ENCODE results near the gene STMP1. TPM values are rescaled to one million over a fixed set of nuclear protein-coding genes. Genes with fewer than 3 reads are reported as not detected.

STMP1 gene
- total and polyA plus RNA-seq, 11 donors, result 14.7 to 34.7 (median 29.2) TPM

DNA sequence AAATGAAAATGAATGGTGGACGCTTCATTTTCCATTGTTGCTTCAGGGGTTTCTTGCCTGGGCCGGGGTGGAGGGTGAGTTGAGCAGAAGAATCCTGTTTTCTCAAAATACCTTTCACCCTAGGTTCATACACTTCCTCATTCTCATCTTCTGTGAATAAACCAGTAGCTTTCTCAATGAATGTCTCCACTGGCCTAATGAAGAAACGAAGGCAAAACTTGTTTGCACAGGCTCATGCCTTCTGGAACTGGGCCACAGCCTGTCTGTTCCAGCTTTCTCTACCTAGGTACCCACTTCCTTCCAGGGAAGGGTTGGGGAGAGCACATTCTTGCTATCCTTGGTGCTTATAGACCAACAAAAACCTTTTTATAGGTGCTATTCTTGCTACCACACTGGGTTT, 21.3 kb downstream of the STMP1 start:
- intact Hi-C loops (cut with DNase I), result loop anchor here in 1 of 10 donors (5.0 kb wide), 1 partner anchor 109 kb away; no protein-coding TSS in a partner anchor
- ATAC-seq (no peak), DNase-seq (no peak)
- Histone ChIP-seq H3K4me1 (peaks cover 0 to 39% (median 13%) of the 10 kb centered on the region in 12 donors), H3K4me3 (no peak overlapping the region), H3K27ac (peak overlapping the region in 3 of 12 donors; percentile 15 to 61 (median 17)), H3K36me3 (peaks cover 0 to 28% (median 7%) of the 10 kb centered on the region in 9 donors), H3K27me3 (no peaks in the 10 kb centered on the region), H3K9me3 (no peaks in the 10 kb centered on the region)
- WGBS, 4 donors, result 86% methylated on average over 3 of the region's 3 CpGs
- TF ChIP-seq, protein P1, sequence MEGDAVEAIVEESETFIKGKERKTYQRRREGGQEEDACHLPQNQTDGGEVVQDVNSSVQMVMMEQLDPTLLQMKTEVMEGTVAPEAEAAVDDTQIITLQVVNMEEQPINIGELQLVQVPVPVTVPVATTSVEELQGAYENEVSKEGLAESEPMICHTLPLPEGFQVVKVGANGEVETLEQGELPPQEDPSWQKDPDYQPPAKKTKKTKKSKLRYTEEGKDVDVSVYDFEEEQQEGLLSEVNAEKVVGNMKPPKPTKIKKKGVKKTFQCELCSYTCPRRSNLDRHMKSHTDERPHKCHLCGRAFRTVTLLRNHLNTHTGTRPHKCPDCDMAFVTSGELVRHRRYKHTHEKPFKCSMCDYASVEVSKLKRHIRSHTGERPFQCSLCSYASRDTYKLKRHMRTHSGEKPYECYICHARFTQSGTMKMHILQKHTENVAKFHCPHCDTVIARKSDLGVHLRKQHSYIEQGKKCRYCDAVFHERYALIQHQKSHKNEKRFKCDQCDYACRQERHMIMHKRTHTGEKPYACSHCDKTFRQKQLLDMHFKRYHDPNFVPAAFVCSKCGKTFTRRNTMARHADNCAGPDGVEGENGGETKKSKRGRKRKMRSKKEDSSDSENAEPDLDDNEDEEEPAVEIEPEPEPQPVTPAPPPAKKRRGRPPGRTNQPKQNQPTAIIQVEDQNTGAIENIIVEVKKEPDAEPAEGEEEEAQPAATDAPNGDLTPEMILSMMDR (IDR thresholded peaks at IDR 0.05), result no peak
- no peak for TF ChIP-seq POLR2A (IDR thresholded peaks at IDR 0.05)

DNA sequence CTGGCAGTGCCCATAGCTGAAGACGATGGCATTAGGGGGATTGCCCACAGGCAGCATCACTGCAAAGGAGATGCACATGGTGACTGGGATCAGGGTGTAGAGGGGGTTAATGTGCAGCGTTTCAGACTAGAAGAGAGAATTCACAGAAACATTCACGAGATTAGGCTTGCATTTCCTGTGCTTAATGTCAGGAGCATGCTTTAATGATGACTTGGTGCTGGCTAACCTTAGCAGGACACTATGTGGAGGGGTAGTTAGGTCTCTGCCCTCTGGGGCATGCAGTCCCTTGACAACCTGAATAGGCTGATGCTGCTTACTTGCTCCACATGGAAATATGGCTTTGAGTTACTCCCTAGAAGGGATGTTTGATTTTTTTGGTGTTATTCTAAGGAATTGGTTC, 21.8 kb downstream of the STMP1 start:
- H3K27ac ChIP-seq, result peak overlapping the region in 3 of 12 donors; percentile 15 to 61 (median 17)

DNA sequence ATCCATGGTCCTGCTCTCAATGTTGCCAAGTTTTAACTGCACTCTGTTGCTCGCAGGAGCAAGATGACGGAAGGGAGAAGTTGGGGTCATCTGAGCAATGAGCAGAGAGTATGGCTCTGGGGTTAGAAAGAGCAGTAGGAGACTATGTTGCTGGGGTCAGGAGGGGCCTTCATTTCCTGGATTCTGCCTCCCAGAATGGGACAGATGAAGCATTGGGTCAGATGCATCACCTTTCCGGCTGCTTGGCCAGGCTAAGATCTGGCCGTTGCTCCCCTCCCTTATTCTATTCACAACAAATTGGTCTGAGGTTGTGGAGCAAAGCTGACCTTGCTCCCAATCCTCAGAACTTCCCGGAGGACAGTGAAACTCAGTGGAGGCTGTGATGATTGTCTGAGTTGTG, 22.4 kb downstream of the STMP1 start:
- Histone ChIP-seq H3K9me3 (no peaks in the 10 kb centered on the region), H3K4me3 (no peak overlapping the region), H3K36me3 (peaks cover 0 to 34% (median 13%) of the 10 kb centered on the region in 9 donors), H3K4me1 (peaks cover 0 to 32% (median 11%) of the 10 kb centered on the region in 12 donors), H3K27me3 (no peaks in the 10 kb centered on the region), H3K27ac (peak overlapping the region in 1 of 12 donors; percentile 61)
- WGBS, 4 donors, result 73 to 85% (median 81%) methylated on average over 5 of the region's 5 CpGs
- intact Hi-C loops (cut with DNase I), result loop anchor here in 1 of 10 donors (5.0 kb wide), 1 partner anchor 108 kb away; no protein-coding TSS in a partner anchor
- DNase-seq (no peak), ATAC-seq (no peak)
- TF ChIP-seq POLR2A (IDR thresholded peaks at IDR 0.05), result no peak
- TF ChIP-seq, protein P1 (IDR thresholded peaks at IDR 0.05), result no peak

More for the DNA sequence above, 21.8 kb downstream of the STMP1 start:
- no peak for DNase-seq
- H3K36me3 ChIP-seq, result peaks cover 0 to 30% (median 10%) of the 10 kb centered on the region in 9 donors
- H3K4me1 ChIP-seq, result peaks cover 0 to 34% (median 11%) of the 10 kb centered on the region in 12 donors
- 14 to 33% (median 26%) methylated on average over 3 of the region's 3 CpGs for WGBS, 4 donors
- no peaks in the 10 kb centered on the region for H3K27me3 ChIP-seq
- H3K4me3 ChIP-seq, result no peak overlapping the region
- TF ChIP-seq, protein P1 (IDR thresholded peaks at IDR 0.05), result no peak
- no peak for TF ChIP-seq POLR2A (IDR thresholded peaks at IDR 0.05)
- no peaks in the 10 kb centered on the region for H3K9me3 ChIP-seq
- ATAC-seq, result peak in 2 of 4 donors; percentile 29 to 40
- intact Hi-C loops (cut with DNase I), result loop anchor here in 1 of 10 donors (5.0 kb wide), 1 partner anchor 108 kb away; no protein-coding TSS in a partner anchor

DNA sequence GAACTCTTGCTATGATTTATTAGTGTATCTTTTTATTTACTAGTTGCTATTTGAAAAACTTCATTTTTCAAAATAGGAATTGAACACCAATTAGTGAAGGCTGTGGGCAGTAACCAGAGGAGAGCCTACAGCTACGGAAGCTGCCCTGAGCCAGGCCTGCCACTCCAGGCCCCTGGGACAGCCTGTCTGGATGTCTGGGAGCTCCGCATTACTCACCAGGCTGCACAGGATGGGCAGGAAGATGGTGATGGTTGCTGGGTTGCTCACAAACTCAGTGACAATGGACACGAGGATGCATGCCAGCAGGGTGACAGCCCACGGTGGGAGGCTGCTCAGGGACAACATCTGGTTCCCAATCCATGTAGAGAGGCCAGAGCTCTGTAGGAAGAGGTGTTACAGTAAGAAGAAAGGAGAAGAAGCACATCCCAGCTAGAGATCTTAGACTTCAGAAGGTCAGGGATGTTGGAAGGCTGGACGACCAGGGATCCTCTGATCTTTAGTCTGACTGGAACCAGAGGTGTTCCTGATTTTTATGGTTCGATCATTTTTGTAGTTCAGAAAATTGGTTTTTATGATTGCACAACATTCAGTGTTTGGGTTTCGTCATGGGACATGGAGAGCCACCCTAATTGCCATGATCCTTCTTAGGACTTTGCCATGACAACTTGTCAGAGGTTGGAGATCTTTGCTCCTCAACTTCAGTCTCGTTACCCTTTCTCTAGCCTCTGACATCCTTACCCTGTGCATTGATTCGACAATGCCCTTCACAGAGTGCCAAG, 23.2 kb downstream of the STMP1 start:
- Histone ChIP-seq H3K4me1 (peaks cover 0 to 32% (median 11%) of the 10 kb centered on the region in 12 donors), H3K27ac (no peak overlapping the region), H3K27me3 (no peaks in the 10 kb centered on the region), H3K9me3 (no peaks in the 10 kb centered on the region), H3K36me3 (peaks cover 0 to 35% (median 13%) of the 10 kb centered on the region in 9 donors), H3K4me3 (no peak overlapping the region)
- 78 to 87% (median 83%) methylated on average over 9 of the region's 9 CpGs for WGBS, 4 donors
- no peak for TF ChIP-seq POLR2A (IDR thresholded peaks at IDR 0.05)
- TF ChIP-seq, protein P1 (IDR thresholded peaks at IDR 0.05), result no peak
- no peak for ATAC-seq
- no peak for DNase-seq
- intact Hi-C loops (cut with DNase I), result no loop called here
